Activated CD4-positive, alpha-beta T cell treated with anti-CD3 and anti-CD28 coated beads, Interleukin-2, amount 10 ng/mL, durations not matched to agents 7 days and 5 days (primary cell): Measurements from ENCODE around the gene ANKRD31. TPM values are rescaled to one million over a fixed set of nuclear protein-coding genes. Genes with fewer than 3 reads are reported as not detected.
"Not testable (repeated sequence)": the region's sequence is repeated elsewhere in the genome, so short reads cannot be mapped to it uniquely, and the experiment has no call there.

Source experiments
- CTCF ChIA-PET: fragments of 350-600 bp; sonication (Branson Sonifier 250); formaldehyde crosslinking; loops from one replicate; lab custom pipeline; 2021; ENCODE audit warnings: antibody characterized with exemption; lab: Charles Lee
- POLR2A ChIA-PET: fragments of 350-600 bp; sonication (Branson Sonifier 250); formaldehyde crosslinking; loops from one replicate; lab custom pipeline; 2021; ENCODE audit warnings: antibody characterized with exemption; lab: Charles Lee
- DNase-seq: peaks from one replicate; pipeline ENCODE4 v3.0.0-alpha.2; 2020
- H3K27ac Mint-ChIP-seq: one replicate; pipeline ENCODE4 v1.8.0; 2021; ENCODE audit warnings: mild to moderate bottlenecking, moderate library complexity, mixed read lengths
- H3K27me3 Mint-ChIP-seq: one replicate; pipeline ENCODE4 v1.8.0; 2021; ENCODE audit warnings: mixed read lengths
- H3K36me3 Mint-ChIP-seq: one replicate; pipeline ENCODE4 v1.8.0; 2021; ENCODE audit warnings: low read depth, mixed read lengths
- H3K4me1 Mint-ChIP-seq: one replicate; pipeline ENCODE4 v1.8.0; 2021; ENCODE audit warnings: mixed read lengths
- H3K4me3 Mint-ChIP-seq: one replicate; pipeline ENCODE4 v1.8.0; 2021; ENCODE audit warnings: mild to moderate bottlenecking, moderate library complexity, mixed read lengths
- H3K9me3 Mint-ChIP-seq: one replicate; pipeline ENCODE4 v1.8.0; 2021; ENCODE audit warnings: mixed read lengths
- total RNA-seq, 2 experiments: library from RNA; stranded (reverse); gene quantifications; one replicate each; pipeline ENCODE4 v1.2.3, GENCODE V29; 2021

The ANKRD31 gene
- total RNA-seq, 2 experiments from 2014 or later = 0.17 TPM

DNA sequence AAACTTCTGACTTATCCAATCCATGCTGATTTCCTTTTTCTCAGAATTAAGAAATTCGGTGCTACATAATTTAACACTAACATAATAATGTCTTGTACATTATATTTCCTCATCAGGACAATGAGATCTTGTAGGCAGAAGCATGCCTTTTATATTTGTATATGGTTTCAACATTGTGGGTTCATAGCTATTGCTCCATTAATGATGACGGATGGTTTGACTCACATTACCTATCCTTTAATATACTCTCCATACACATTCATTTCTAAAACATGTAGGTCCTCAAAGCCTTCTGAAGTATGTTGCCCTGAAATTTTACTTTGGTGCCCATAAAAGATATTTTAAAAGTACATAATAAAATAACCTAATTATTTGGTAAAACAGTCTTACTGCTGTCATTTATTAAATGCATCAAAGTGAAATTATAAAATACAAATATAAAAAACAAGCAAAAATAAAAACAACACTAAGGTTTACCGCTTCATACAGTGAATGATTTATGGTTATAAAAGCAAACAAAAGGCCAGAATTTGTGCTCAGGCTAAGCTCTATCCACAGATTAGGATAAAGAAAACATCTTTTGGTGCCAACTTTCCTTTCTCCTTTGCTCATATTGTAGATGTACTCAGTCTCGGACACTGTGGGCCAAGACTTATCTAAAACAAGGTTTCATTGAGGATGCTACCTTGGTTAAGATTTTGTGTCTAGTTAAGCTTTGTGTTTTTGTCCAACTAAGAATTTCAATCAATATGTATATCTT is 123.1 kb downstream of the ANKRD31 start:
- ChIA-PET CTCF (no interaction called here), POLR2A (no interaction called here)
- no peak overlapping the region for H3K27ac Mint-ChIP-seq
- no peaks in the 10 kb centered on the region for H3K36me3 Mint-ChIP-seq
- peaks cover 8% of the 10 kb centered on the region for H3K4me1 Mint-ChIP-seq
- no peaks in the 10 kb centered on the region for H3K9me3 Mint-ChIP-seq
- DNase-seq = no peak
- no peak overlapping the region for H3K4me3 Mint-ChIP-seq
- no peaks in the 10 kb centered on the region for H3K27me3 Mint-ChIP-seq

DNA sequence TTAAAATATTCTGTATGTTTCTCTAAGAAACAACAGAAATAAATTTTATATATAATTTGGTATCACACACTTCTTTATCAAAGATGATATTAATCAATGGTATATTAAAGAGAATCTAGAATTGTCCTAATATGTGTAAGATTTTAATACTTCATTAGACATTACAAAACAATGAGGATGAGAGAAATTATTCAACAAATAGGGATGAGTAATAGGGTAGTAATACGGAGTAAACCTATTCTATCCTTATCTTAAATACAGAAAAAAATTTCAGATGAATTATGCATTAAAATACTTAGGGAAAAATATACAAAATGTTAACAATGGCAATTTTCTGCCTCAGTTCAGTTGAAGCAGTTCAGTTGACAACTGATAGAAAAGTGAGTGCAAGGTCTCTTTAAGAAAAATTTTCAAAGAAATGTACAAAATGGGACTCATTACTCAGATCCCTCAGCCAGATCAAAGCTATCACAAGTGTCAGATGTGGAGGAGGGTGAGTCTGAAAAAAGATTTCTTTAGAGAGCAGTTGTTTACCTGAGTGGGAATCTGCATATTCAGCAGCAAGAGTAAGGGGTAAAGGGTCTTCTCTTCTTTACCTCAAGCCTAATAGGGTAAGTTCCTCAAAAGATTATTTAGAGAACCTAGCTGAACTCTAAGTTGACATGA is 127.6 kb downstream of the ANKRD31 start:
- no peaks in the 10 kb centered on the region for H3K36me3 Mint-ChIP-seq

DNA sequence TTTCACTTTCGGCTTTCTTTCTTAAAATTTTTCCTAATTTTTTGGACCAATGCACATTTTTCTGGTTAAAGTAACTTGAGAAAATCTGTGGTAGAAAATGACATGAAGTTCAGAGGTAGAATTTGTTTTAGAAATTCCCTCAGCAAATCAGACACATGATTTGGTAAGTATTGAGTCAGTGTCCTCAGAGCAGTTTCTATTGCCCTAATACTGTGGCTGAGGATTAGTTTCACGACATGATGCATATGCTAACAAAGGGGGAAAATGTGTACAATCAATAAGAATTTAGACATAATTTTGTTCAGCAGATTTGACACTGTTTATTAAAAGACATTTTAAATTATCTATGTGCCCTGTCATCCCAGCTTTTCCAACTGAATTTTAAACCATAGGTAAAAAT is 128.2 kb downstream of the ANKRD31 start:
- no peaks in the 10 kb centered on the region for H3K9me3 Mint-ChIP-seq
- DNase-seq = no peak
- CTCF ChIA-PET = interaction anchor here (0.6 kb wide), 1 partner anchor 17 kb away, joined by 3 read pairs; no protein-coding TSS in a partner anchor
- POLR2A ChIA-PET = no interaction called here
- H3K36me3 Mint-ChIP-seq = no peaks in the 10 kb centered on the region
- H3K27me3 Mint-ChIP-seq = no peaks in the 10 kb centered on the region
- H3K4me1 Mint-ChIP-seq = peaks cover 8% of the 10 kb centered on the region
- no peak overlapping the region for H3K4me3 Mint-ChIP-seq
- H3K27ac Mint-ChIP-seq = no peak overlapping the region

More for the DNA sequence above, 127.6 kb downstream of the ANKRD31 start:
- Mint-ChIP-seq H3K4me1 (peaks cover 8% of the 10 kb centered on the region), H3K4me3 (no peak overlapping the region), H3K27me3 (no peaks in the 10 kb centered on the region), H3K9me3 (no peaks in the 10 kb centered on the region), H3K27ac (no peak overlapping the region)
- ChIA-PET CTCF (interaction anchor here (0.6 to 1.0 kb wide), 2 partner anchors 17 to 36 kb away, joined by 3 to 5 read pairs; no protein-coding TSS in a partner anchor), POLR2A (no interaction called here)
- no peak for DNase-seq

DNA sequence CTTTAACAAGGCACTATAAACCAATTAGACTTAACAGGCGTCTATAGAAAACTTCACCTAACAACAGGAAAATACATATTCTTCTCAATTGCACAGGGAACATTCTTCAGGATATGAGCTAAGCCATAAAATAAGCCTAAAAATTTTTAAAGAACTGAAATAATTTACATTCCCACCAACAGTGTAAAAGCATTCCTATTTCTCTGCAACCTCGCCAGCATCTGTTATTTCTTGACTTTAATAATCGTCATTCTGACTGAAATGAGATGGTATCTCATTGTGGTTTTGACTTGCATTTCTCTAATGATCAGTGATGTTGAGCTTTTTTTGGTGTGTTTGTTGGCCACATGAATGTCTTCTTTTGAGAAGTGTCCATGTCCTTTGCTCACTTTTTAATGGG is 140.7 kb downstream of the ANKRD31 start:
- CTCF ChIA-PET, H3K9me3 Mint-ChIP-seq, H3K36me3 Mint-ChIP-seq, DNase-seq, POLR2A ChIA-PET, H3K27ac Mint-ChIP-seq, H3K4me3 Mint-ChIP-seq, H3K4me1 Mint-ChIP-seq, H3K27me3 Mint-ChIP-seq: not testable (repeated sequence)

DNA sequence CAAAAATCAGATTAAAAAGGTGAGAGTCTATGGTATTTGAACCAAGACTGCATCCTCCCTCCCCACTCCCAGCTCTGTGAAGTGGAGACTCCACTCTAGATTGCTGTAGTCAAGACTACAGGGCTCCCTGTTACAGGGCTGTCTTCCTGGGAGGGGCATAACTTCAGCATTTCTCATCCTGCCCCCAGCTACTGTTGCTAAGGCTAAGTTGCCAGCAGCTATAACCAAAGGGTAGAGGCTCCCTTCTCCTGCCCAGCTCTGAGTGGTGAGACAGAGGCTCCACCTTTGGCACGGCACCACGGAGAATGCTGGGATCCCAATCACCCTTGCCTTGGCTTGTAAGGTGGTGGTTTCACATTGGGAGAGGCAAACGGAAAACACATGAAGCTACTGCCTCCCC is 145.1 kb downstream of the ANKRD31 start:
- no peak overlapping the region for H3K27ac Mint-ChIP-seq
- CTCF ChIA-PET = interaction anchor here (0.6 kb wide), 1 partner anchor 17 kb away, joined by 3 read pairs; no protein-coding TSS in a partner anchor
- peaks cover 7% of the 10 kb centered on the region for H3K4me1 Mint-ChIP-seq
- POLR2A ChIA-PET = no interaction called here
- no peak overlapping the region for H3K4me3 Mint-ChIP-seq
- H3K9me3 Mint-ChIP-seq = no peaks in the 10 kb centered on the region
- H3K36me3 Mint-ChIP-seq = no peaks in the 10 kb centered on the region
- no peak for DNase-seq
- H3K27me3 Mint-ChIP-seq = no peaks in the 10 kb centered on the region

DNA sequence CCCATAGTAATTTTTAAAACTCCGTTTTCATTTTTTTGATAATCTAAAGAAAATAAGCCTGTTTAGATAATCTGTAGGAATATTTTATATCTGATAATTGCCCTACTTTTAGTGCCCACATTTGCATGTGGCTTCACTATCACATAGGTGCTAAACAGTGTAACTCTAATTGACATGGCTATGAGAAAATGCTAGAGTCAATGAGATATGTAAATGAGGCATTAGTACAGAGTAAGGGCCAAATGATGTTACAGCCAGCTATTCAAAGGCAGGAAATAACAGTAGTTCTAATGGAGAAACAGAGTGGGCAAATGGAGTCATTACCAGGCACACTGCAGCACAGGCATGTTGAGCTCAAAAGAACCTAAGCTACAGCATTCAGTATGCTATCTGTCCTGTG is 147.0 kb downstream of the ANKRD31 start:
- no peaks in the 10 kb centered on the region for H3K27me3 Mint-ChIP-seq
- no peak overlapping the region for H3K4me3 Mint-ChIP-seq
- ChIA-PET CTCF (no interaction called here), POLR2A (no interaction called here)
- H3K9me3 Mint-ChIP-seq = no peaks in the 10 kb centered on the region
- no peaks in the 10 kb centered on the region for H3K36me3 Mint-ChIP-seq
- peaks cover 7% of the 10 kb centered on the region for H3K4me1 Mint-ChIP-seq
- H3K27ac Mint-ChIP-seq = no peak overlapping the region
- DNase-seq = no peak

DNA sequence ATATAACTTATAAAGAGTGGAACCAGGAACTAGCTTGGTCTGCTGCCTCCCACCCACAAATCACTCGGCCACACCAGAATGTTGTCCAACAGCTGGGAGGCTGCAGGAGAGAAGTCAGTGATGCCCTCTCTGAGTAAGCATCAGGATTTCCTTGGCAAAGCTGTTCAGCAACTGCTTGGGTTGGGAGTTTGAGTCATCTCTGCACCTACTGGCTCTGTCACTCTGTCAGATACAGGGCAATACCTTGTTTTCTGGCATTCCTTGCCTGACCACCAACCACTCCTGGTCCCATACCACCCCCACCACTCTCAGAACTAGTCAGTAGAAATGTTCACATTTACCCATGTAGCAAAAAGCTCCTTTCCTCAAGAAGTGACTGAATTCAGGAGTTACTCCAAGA is 147.5 kb downstream of the ANKRD31 start:
- H3K9me3 Mint-ChIP-seq = no peaks in the 10 kb centered on the region
- DNase-seq = no peak
- ChIA-PET POLR2A (no interaction called here), CTCF (no interaction called here)
- H3K4me3 Mint-ChIP-seq = no peak overlapping the region
- H3K27me3 Mint-ChIP-seq = no peaks in the 10 kb centered on the region
- peaks cover 7% of the 10 kb centered on the region for H3K4me1 Mint-ChIP-seq
- no peaks in the 10 kb centered on the region for H3K36me3 Mint-ChIP-seq
- no peak overlapping the region for H3K27ac Mint-ChIP-seq

DNA sequence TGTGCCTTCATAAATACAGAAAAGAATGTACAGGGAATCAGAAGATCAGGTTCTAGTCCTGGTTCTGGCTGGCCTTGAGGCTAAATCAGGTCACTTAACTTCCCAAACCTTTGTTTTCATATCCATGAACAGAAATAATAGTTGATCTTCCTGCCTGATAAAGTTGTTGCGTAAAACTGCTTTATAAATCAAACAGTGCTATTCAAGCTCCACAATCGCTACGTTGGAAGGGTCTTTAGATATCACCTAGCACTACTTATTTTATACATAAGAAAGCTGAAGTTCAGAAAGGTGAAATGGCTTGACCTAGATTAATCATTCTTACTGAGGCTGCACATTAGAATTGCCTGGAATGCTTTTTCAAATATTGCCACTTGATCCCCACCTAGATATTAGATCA is 148.0 kb downstream of the ANKRD31 start:
- H3K36me3 Mint-ChIP-seq = no peaks in the 10 kb centered on the region
- no peaks in the 10 kb centered on the region for H3K27me3 Mint-ChIP-seq
- H3K4me3 Mint-ChIP-seq = no peak overlapping the region
- no peak for DNase-seq
- no peaks in the 10 kb centered on the region for H3K9me3 Mint-ChIP-seq
- CTCF ChIA-PET = no interaction called here
- H3K4me1 Mint-ChIP-seq = peaks cover 7% of the 10 kb centered on the region
- no peak overlapping the region for H3K27ac Mint-ChIP-seq
- POLR2A ChIA-PET = no interaction called here

DNA sequence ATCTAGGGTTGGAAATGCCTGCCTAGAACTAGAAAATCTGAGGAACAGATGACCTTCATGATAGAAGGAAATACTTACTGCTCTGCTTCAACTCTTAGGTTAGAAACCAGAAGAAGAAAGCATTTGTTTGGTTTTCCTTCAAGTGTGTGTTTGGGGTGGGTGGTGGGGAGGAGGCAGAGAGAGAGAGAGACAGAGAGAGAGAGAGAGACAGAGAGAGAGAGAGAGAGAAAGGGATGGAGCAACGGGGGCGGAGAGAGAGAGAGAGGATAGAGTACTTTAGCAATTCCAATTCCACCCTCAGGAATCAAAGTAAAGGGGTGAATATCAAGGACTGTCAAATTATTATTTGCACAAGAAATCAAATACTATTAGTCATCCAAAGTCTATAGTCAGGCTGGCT is 155.2 kb downstream of the ANKRD31 start:
- Mint-ChIP-seq H3K36me3 (no peaks in the 10 kb centered on the region), H3K4me3 (no peak overlapping the region), H3K9me3 (no peaks in the 10 kb centered on the region), H3K4me1 (peaks cover 3% of the 10 kb centered on the region), H3K27me3 (no peaks in the 10 kb centered on the region), H3K27ac (peak overlapping the region; percentile 31)
- ChIA-PET CTCF (no interaction called here), POLR2A (no interaction called here)
- no peak for DNase-seq

DNA sequence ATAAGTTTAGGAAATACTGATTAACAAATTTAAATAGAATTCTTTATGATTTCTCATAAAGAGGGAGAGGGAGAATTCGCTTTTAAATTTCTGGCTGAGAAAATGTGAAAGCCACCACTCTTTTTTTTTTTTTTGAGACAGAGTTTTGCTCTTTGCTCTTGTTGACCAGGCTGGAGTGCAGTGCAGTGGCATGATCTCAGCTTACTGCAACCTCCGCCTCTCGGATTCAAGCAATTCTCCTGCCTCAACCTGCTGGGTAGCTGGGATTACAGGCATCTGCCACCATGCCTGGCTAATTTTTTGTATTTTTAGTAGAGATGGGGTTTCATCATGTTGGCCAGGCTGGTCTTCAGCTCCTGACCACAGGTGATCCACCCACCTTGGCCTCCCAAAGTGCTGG is 157.3 kb downstream of the ANKRD31 start:
- H3K27me3 Mint-ChIP-seq, H3K27ac Mint-ChIP-seq, DNase-seq, H3K36me3 Mint-ChIP-seq, H3K4me3 Mint-ChIP-seq, H3K9me3 Mint-ChIP-seq: not testable (repeated sequence)
- H3K4me1 Mint-ChIP-seq = peaks cover 11% of the 10 kb centered on the region
- ChIA-PET CTCF (interaction anchor here (0.6 kb wide), 1 partner anchor 323 kb away, joined by 3 read pairs; no protein-coding TSS in a partner anchor), POLR2A (interaction anchor here (0.6 kb wide), 1 partner anchor 23 kb away, joined by 3 read pairs; no protein-coding TSS in a partner anchor)

DNA sequence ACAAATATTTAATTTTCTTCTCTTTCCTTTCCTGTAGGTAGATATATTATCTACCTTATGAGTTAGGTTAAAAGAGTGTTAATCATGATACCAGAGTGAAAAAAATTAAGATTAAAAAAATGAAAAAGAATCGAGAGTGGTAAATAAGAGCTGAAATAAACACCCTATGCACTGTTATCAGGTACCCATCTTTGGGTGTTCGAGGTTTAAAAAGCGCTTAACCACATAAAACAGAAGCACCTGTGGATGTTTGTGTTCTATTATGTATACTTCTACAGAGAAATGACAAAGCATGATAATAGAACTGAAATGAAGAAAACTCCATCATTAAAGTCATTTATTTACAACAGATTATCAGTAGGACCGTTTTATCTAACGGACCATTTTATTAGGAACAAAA is 158.7 kb downstream of the ANKRD31 start:
- ChIA-PET CTCF (no interaction called here), POLR2A (no interaction called here)
- DNase-seq = peak; percentile 27
- Mint-ChIP-seq H3K9me3 (no peaks in the 10 kb centered on the region), H3K27me3 (no peaks in the 10 kb centered on the region), H3K36me3 (no peaks in the 10 kb centered on the region), H3K27ac (peak overlapping the region; percentile 13), H3K4me1 (peaks cover 11% of the 10 kb centered on the region), H3K4me3 (no peak overlapping the region)

DNA sequence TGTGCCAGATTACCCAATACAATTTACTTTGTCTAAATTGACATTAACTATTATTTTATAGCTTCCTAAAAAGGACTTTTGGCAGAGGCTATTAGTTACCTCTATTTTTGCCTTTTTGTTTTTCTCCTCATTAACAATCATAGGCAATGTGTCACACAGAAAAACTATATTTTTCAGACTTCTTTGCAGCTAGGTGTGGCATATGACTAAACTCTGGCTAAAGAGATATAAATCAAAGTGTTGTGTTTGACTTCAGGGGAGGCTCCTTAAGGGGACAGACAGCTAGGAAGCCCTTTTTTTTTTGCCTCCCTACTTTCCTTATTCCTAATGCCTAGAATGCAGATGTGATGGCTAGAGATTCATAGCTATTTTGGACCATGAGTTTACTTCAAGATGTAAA is 164.6 kb downstream of the ANKRD31 start:
- POLR2A ChIA-PET = no interaction called here
- Mint-ChIP-seq H3K4me3 (no peak overlapping the region), H3K27ac (no peak overlapping the region), H3K36me3 (no peaks in the 10 kb centered on the region), H3K27me3 (no peaks in the 10 kb centered on the region), H3K9me3 (peaks cover 2% of the 10 kb centered on the region), H3K4me1 (peaks cover 7% of the 10 kb centered on the region)
- no peak for DNase-seq
- CTCF ChIA-PET = interaction anchor here (0.6 kb wide), 1 partner anchor 78 kb away, joined by 3 read pairs; no protein-coding TSS in a partner anchor

DNA sequence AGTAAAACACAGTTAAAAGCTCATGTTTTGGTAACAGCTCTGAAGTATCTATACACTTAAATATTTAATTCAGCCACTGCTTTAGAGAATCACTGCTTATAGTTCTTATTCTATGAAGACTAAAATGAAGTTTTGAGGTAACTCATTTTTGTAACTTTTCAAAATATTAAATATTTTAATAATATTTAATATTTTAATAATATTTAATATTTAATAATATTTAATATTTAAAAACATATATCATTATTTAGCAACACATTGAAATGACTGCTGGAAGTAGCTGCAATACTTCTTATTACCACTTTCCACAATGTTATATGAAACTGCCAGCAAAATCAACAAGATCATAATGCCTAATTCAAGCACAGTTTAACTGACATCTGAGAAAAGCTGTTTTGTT is 165.6 kb downstream of the ANKRD31 start:
- H3K36me3 Mint-ChIP-seq = no peaks in the 10 kb centered on the region
- POLR2A ChIA-PET = no interaction called here
- no peak for DNase-seq
- H3K9me3 Mint-ChIP-seq = peaks cover 2% of the 10 kb centered on the region
- no peak overlapping the region for H3K27ac Mint-ChIP-seq
- CTCF ChIA-PET = interaction anchor here (0.6 to 0.9 kb wide), 3 partner anchors 11 to 831 kb away, joined by 3 to 4 read pairs (median 4); no protein-coding TSS in a partner anchor
- no peaks in the 10 kb centered on the region for H3K27me3 Mint-ChIP-seq
- no peak overlapping the region for H3K4me3 Mint-ChIP-seq
- peaks cover 5% of the 10 kb centered on the region for H3K4me1 Mint-ChIP-seq
